T-helper 2 cell treated with Interferon-gamma antibody and Interleukin-4, amounts not matched to agents 5 μg/mL and 100 μg/mL, for 36 hours (primary cell): ENCODE results near the gene GPC6.
"Not testable (repeated sequence)": the region's sequence is repeated elsewhere in the genome, so short reads cannot be mapped to it uniquely, and the experiment has no call there.

Source experiments
- DNase-seq: peaks from one replicate; pipeline ENCODE4 v3.0.0; 2021; ENCODE audit warnings: low spot score
- H3K27ac Mint-ChIP-seq: one replicate; pipeline ENCODE4 v1.8.0; 2021; ENCODE audit warnings: mild to moderate bottlenecking, mixed read lengths
- H3K27me3 Mint-ChIP-seq: one replicate; pipeline ENCODE4 v1.8.0; 2021; ENCODE audit warnings: low read depth, mixed read lengths
- H3K36me3 Mint-ChIP-seq: one replicate; pipeline ENCODE4 v1.8.0; 2021; ENCODE audit warnings: low read depth, mixed read lengths
- H3K4me1 Mint-ChIP-seq: one replicate; pipeline ENCODE4 v1.8.0; 2021; ENCODE audit warnings: low read depth, mixed read lengths
- H3K4me3 Mint-ChIP-seq: one replicate; pipeline ENCODE4 v1.8.0; 2022; ENCODE audit warnings: mild to moderate bottlenecking, moderate library complexity, mixed read lengths
- H3K9me3 Mint-ChIP-seq: one replicate; pipeline ENCODE4 v1.8.0; 2021; ENCODE audit warnings: mixed read lengths

The GPC6 gene

GRCh38 chr13:94268661-94269060, 1042.1 kb downstream of the GPC6 start:
- no peaks in the 10 kb centered on the region for H3K36me3 Mint-ChIP-seq
- peaks cover 6% of the 10 kb centered on the region for H3K9me3 Mint-ChIP-seq
- no peak overlapping the region for H3K4me3 Mint-ChIP-seq
- no peak overlapping the region for H3K27ac Mint-ChIP-seq
- H3K4me1 Mint-ChIP-seq = no peaks in the 10 kb centered on the region
- no peaks in the 10 kb centered on the region for H3K27me3 Mint-ChIP-seq
- DNase-seq = no peak

GRCh38 chr13:94269557-94269956, 1043.0 kb downstream of the GPC6 start:
- H3K4me3 Mint-ChIP-seq = no peak overlapping the region
- H3K27me3 Mint-ChIP-seq = peaks cover 2% of the 10 kb centered on the region
- H3K4me1 Mint-ChIP-seq = no peaks in the 10 kb centered on the region
- H3K27ac Mint-ChIP-seq = no peak overlapping the region
- H3K9me3 Mint-ChIP-seq = peaks cover 6% of the 10 kb centered on the region
- DNase-seq = no peak
- no peaks in the 10 kb centered on the region for H3K36me3 Mint-ChIP-seq

DNA sequence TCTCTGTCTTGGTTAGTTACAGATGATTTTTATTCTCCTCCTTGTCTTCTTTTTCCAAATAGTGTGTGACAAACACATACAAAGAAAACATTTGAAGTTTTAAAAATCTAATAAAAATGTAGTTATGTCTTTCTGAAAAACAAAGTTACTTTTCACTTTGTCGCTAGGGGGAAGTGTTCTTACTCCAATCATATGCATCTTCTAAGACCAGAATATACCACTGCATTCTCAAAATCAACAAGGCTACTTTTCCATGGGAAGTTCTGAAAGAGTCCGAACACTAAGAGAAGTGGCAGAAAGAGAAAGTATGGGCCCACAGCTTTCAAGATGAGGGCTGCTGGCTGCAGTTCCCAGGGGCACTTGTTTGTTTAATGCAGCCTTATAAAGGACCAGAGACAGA, 1043.9 kb downstream of the GPC6 start:
- Mint-ChIP-seq H3K27ac (no peak overlapping the region), H3K4me1 (no peaks in the 10 kb centered on the region), H3K4me3 (no peak overlapping the region), H3K9me3 (peaks cover 6% of the 10 kb centered on the region), H3K36me3 (no peaks in the 10 kb centered on the region), H3K27me3 (peaks cover 2% of the 10 kb centered on the region)
- DNase-seq = no peak

DNA sequence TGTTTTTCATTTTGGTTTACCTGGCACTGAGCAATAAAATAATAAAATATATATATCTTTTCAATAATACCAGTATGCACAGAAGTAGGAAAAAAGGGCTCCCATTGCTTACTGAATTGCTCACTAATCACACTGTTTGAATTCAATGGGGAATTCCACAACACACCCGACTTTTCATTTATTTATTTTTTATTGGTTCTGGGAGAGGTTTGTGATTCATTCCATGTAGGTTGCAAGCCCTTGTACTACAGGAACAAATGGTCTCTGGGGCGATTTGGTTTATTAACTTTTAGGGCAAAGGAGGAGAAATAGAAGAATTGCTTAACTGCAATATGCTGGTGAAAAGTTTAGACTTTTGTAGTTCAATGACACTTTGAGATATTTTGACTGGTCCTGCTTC, 1045.4 kb downstream of the GPC6 start:
- Mint-ChIP-seq H3K27ac (no peak overlapping the region), H3K4me3 (no peak overlapping the region), H3K9me3 (peaks cover 6% of the 10 kb centered on the region), H3K36me3 (no peaks in the 10 kb centered on the region), H3K27me3 (peaks cover 2% of the 10 kb centered on the region), H3K4me1 (no peaks in the 10 kb centered on the region)
- no peak for DNase-seq

- no peak overlapping the region for H3K27ac Mint-ChIP-seq
- H3K36me3 Mint-ChIP-seq = no peaks in the 10 kb centered on the region
- H3K9me3 Mint-ChIP-seq = peaks cover 9% of the 10 kb centered on the region
- no peaks in the 10 kb centered on the region for H3K4me1 Mint-ChIP-seq
- H3K27me3 Mint-ChIP-seq = no peaks in the 10 kb centered on the region
- DNase-seq = no peak
- H3K4me3 Mint-ChIP-seq = no peak overlapping the region
Observed at GRCh38 chr13:94280349-94280748, 1053.7 kb downstream of the GPC6 start.

DNA sequence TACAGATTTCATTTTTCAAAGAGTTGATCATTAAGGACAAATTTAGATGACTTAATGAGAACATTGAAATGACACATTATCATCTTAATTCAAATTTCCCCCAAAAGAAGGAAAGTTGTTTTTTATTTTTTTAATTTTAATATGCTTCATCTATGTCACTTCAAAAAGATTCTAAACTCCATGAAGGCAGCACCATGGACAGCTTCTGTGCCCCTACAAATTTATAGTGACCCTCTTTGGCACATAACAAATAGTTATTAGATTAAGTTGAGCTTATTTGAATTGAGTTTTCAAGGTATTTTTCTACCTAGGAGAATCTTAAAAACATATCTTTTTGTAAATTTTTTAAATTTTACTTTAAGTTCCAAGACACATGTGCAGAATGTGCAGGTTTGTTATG, 1054.2 kb downstream of the GPC6 start:
- Mint-ChIP-seq H3K9me3 (peaks cover 9% of the 10 kb centered on the region), H3K4me3 (no peak overlapping the region), H3K4me1 (no peaks in the 10 kb centered on the region), H3K36me3 (no peaks in the 10 kb centered on the region), H3K27ac (no peak overlapping the region), H3K27me3 (no peaks in the 10 kb centered on the region)
- DNase-seq = no peak

DNA sequence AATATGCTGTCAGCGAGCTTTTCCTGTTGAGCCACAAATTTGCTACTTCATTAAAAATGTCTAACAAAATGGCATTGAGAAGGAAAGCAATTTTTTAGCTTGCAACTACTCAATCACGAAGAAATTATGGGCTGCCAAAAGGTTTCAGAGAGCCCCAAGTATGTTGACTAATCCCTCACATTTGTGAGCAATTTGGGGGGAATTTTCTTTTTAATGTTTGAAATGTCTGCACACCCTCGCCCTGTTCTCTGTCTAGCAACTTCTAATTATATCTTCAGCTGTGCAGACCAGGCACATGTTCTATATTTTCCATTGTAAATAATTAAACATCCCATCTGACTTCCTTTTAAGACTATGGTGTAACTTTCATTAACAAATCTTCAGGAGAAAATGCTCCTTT, 1060.0 kb downstream of the GPC6 start:
- DNase-seq = no peak
- H3K4me3 Mint-ChIP-seq = no peak overlapping the region
- H3K36me3 Mint-ChIP-seq = no peaks in the 10 kb centered on the region
- no peaks in the 10 kb centered on the region for H3K9me3 Mint-ChIP-seq
- no peak overlapping the region for H3K27ac Mint-ChIP-seq
- no peaks in the 10 kb centered on the region for H3K27me3 Mint-ChIP-seq
- no peaks in the 10 kb centered on the region for H3K4me1 Mint-ChIP-seq

DNA sequence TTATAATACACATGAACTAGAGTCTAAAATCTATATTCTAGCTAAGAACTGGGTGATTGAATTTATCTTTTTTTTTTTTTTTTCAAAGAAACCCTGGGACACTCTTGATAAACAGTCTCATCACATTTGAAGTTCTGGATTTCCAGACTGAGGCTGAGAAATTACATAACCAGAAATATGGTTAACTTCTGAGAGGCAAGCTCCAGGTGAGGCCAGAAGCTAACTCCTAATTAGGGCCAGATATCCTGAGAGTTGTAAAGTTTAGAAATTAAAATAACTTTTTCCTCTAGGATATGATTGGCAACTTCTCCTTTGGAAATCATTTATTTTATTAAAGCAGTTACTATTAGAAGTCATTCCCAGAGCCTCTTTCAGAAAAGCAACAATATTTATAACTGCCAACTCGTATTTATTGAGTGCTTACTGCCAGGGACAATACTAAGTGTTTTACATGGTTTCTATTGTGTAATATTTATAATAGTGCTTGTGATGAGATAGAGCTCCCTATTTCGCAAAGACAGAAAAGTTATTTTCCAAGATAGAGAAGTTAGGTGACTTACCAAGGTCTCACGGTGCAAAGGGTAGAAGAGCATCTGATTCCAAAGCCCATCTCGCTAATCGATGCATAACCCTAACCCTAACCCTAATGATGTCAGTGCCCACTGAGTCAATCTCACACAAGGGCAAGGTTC, 1065.2 kb downstream of the GPC6 start:
- H3K9me3 Mint-ChIP-seq = no peaks in the 10 kb centered on the region
- no peaks in the 10 kb centered on the region for H3K4me1 Mint-ChIP-seq
- no peaks in the 10 kb centered on the region for H3K36me3 Mint-ChIP-seq
- no peak overlapping the region for H3K27ac Mint-ChIP-seq
- H3K4me3 Mint-ChIP-seq = no peak overlapping the region
- H3K27me3 Mint-ChIP-seq = peaks cover 2% of the 10 kb centered on the region
- no peak for DNase-seq

GRCh38 chr13:94292323-94292640, 1065.7 kb downstream of the GPC6 start:
- DNase-seq = no peak
- no peak overlapping the region for H3K27ac Mint-ChIP-seq

DNA sequence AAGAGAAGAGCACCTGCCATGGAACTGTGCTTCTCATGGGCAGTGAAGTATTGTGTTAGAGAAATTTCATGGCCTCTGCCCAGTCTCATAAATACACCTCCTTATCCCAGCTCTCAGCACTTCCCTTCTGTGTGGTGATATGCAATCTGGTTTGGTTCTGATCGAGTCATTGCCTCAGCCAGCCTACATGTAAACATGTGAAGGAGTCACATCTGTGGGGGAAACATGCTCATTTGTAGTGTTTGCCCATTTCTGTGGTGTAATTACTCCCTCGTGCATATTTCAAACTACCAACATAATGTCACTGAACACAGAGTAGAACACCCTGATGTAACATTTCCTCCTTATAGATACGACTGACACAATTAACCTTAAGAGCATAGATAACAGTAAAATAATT, 1069.9 kb downstream of the GPC6 start:
- Mint-ChIP-seq H3K27ac (no peak overlapping the region), H3K36me3 (no peaks in the 10 kb centered on the region)

More at GRCh38 chr13:94292323-94292640, 1065.7 kb downstream of the GPC6 start:
- no peaks in the 10 kb centered on the region for H3K36me3 Mint-ChIP-seq
- H3K9me3 Mint-ChIP-seq = no peaks in the 10 kb centered on the region
- H3K4me1 Mint-ChIP-seq = no peaks in the 10 kb centered on the region
- H3K27me3 Mint-ChIP-seq = peaks cover 2% of the 10 kb centered on the region
- H3K4me3 Mint-ChIP-seq = no peak overlapping the region

GRCh38 chr13:94298346-94298745, 1071.7 kb downstream of the GPC6 start:
- H3K36me3 Mint-ChIP-seq = no peaks in the 10 kb centered on the region
- no peaks in the 10 kb centered on the region for H3K4me1 Mint-ChIP-seq
- DNase-seq = no peak
- no peaks in the 10 kb centered on the region for H3K9me3 Mint-ChIP-seq
- no peak overlapping the region for H3K4me3 Mint-ChIP-seq
- no peak overlapping the region for H3K27ac Mint-ChIP-seq
- peaks cover 2% of the 10 kb centered on the region for H3K27me3 Mint-ChIP-seq

More for the DNA sequence above, 1069.9 kb downstream of the GPC6 start:
- H3K27me3 Mint-ChIP-seq = peaks cover 2% of the 10 kb centered on the region
- H3K4me3 Mint-ChIP-seq = no peak overlapping the region
- no peaks in the 10 kb centered on the region for H3K9me3 Mint-ChIP-seq
- no peak for DNase-seq
- no peaks in the 10 kb centered on the region for H3K4me1 Mint-ChIP-seq

GRCh38 chr13:94300401-94300800, 1073.8 kb downstream of the GPC6 start:
- no peaks in the 10 kb centered on the region for H3K36me3 Mint-ChIP-seq
- peaks cover 2% of the 10 kb centered on the region for H3K27me3 Mint-ChIP-seq
- H3K27ac Mint-ChIP-seq = no peak overlapping the region
- H3K9me3 Mint-ChIP-seq = no peaks in the 10 kb centered on the region
- H3K4me3 Mint-ChIP-seq = no peak overlapping the region
- peaks cover 1% of the 10 kb centered on the region for H3K4me1 Mint-ChIP-seq
- DNase-seq = no peak

GRCh38 chr13:94301487-94301886, 1074.9 kb downstream of the GPC6 start:
- DNase-seq = no peak
- H3K4me3 Mint-ChIP-seq = no peak overlapping the region
- H3K9me3 Mint-ChIP-seq = no peaks in the 10 kb centered on the region
- H3K27ac Mint-ChIP-seq = no peak overlapping the region
- H3K27me3 Mint-ChIP-seq = peaks cover 1% of the 10 kb centered on the region
- H3K36me3 Mint-ChIP-seq = no peaks in the 10 kb centered on the region
- H3K4me1 Mint-ChIP-seq = peaks cover 1% of the 10 kb centered on the region

DNA sequence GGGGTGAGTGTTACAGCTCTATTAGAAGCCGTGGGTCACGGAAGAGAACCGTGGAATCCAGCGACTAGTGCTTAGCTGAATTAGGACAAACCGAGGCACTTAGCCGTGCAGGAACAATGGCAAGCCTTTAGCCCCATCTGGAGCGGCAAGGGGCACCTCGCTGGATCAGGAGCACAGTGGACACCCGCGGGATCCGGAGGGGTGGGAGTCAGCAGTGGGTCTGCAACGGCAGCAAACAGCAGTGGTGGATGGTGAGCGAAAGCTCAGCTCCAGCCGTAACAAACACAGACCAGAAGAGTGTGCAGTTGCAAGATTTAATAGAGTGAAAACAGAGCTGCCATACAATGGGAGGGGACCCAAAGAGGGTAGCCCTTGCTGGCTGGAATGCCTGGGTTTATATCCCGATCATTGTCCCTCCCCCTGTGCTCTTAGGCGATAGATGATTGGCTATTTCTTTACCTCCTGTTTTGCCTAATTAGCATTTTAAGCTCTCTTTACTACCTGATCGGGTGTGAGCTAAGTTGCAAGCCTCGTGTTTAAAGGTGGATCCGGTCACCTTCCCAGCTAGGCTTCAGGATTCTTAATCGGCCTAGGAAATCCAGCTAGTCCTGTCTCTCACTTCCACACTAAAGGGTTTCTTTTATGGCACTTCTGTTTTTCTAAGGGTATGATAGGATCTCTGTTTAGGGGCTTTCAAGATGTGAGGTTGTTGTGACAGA, 1076.4 kb downstream of the GPC6 start:
- H3K9me3 Mint-ChIP-seq, DNase-seq, H3K4me3 Mint-ChIP-seq, H3K27ac Mint-ChIP-seq, H3K27me3 Mint-ChIP-seq, H3K36me3 Mint-ChIP-seq, H3K4me1 Mint-ChIP-seq: not testable (repeated sequence)
